ENCODE measurements around the gene VPS39.

The VPS39 gene

GRCh38 chr15:42155546-42156242 is 52.4 kb downstream of the VPS39 start:
- no peak for DNase-seq (ENCODE audit: low read depth)
- no peak overlapping the region for H3K4me3 ChIP-seq (replicated peaks; ENCODE audit: low read depth, low read length)
- TF ChIP-seq, protein P1, sequence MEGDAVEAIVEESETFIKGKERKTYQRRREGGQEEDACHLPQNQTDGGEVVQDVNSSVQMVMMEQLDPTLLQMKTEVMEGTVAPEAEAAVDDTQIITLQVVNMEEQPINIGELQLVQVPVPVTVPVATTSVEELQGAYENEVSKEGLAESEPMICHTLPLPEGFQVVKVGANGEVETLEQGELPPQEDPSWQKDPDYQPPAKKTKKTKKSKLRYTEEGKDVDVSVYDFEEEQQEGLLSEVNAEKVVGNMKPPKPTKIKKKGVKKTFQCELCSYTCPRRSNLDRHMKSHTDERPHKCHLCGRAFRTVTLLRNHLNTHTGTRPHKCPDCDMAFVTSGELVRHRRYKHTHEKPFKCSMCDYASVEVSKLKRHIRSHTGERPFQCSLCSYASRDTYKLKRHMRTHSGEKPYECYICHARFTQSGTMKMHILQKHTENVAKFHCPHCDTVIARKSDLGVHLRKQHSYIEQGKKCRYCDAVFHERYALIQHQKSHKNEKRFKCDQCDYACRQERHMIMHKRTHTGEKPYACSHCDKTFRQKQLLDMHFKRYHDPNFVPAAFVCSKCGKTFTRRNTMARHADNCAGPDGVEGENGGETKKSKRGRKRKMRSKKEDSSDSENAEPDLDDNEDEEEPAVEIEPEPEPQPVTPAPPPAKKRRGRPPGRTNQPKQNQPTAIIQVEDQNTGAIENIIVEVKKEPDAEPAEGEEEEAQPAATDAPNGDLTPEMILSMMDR (IDR thresholded peaks at IDR 0.05; ENCODE audit: low read length, missing control alignments) = no peak

- TF ChIP-seq, protein P1 (IDR thresholded peaks at IDR 0.05; ENCODE audit: low read length, missing control alignments) = no peak
- no peak for DNase-seq (ENCODE audit: low read depth)
- H3K4me3 ChIP-seq (replicated peaks; ENCODE audit: low read depth, low read length) = no peak overlapping the region
Measured at GRCh38 chr15:42154956-42155355, 53.1 kb downstream of the VPS39 start.

- no peak overlapping the region for H3K4me3 ChIP-seq (replicated peaks; ENCODE audit: low read depth, low read length)
- DNase-seq (ENCODE audit: low read depth) = no peak
- TF ChIP-seq, protein P1 (IDR thresholded peaks at IDR 0.05; ENCODE audit: low read length, missing control alignments) = no peak
Measured at GRCh38 chr15:42154212-42154941, 53.7 kb downstream of the VPS39 start.

- H3K4me3 ChIP-seq (replicated peaks; ENCODE audit: low read depth, low read length) = no peak overlapping the region
- no peak for DNase-seq (ENCODE audit: low read depth)
- TF ChIP-seq, protein P1 (IDR thresholded peaks at IDR 0.05; ENCODE audit: low read length, missing control alignments) = no peak
Measured at GRCh38 chr15:42153874-42154211, 54.3 kb downstream of the VPS39 start.

DNA sequence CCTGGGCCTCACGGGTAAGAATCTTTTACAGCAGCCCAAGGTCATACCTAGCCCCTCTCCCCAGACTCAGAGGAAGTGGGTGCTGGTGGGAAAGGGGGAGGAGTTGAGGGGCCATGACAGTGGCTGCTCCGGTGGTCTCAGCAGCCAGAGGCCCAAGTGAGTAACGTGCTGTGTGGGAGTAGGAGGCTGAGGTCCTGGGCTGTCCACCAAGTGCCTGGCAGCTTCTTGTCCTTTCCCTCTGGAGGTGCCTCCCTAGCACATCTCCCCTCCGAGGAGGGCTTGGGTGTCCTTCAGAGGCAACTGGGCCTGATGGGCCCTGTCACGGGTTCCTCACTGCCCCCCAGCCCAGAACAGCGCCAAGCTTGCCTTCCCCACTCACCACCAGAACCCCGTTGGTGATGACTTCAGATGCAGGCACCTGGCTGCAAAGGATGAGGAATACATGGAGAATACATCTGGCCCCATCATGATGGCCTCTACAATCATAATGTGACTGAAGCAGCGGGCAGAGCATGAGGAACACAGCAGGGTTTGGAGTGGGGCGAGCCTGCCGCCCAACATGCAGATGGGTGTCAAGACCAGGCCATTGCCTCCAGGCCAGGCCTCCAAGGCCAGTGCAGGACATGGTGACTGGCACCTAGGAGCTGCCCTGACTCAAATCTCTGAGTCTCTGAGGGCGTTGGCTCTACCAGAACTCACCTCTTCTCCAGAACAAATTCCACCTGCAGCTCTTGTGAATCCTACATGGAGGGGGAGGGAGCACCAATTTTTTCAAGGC is 55.0 kb downstream of the VPS39 start:
- TF ChIP-seq, protein P1 (IDR thresholded peaks at IDR 0.05; ENCODE audit: low read length, missing control alignments) = no peak

DNA sequence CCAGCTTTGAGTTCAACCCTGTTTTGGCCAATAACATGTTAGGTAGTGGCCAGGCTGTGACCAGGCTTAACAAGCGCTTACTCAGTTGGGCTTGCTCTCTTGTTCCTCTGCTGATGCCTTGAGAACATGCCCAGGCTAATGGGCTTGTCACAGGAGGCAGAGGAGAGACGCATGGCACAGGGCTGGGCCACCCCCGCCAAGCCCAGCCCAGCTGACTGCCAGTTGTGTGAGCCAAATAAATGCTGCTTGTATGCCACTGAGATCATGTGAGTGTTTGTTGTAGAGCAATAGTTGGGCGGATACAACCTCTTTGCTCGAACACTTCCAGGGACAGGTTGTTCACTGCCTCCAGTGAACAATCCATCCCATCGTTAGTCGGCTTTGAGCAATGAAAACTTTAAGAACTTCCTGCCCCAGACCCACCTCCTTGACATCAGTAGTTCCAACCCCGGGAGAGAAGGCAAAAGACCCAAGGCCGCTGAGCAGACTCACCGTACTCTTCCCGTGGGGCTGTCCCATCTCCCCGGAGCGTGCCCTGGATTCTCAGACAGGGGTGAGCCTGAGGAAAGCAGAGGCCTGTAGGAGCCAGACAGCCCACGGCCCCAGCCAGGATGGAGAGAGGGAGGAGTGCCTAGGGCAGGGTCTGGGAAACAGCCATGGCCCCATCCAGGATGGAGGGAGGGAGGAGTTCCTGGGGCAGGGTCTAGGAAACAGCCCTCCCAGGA is 55.7 kb downstream of the VPS39 start:
- no peak overlapping the region for H3K4me3 ChIP-seq (replicated peaks; ENCODE audit: low read depth, low read length)
- TF ChIP-seq, protein P1 (IDR thresholded peaks at IDR 0.05; ENCODE audit: low read length, missing control alignments) = no peak
- DNase-seq (ENCODE audit: low read depth) = no peak

More for the DNA sequence above, 55.0 kb downstream of the VPS39 start:
- H3K4me3 ChIP-seq (replicated peaks; ENCODE audit: low read depth, low read length) = no peak overlapping the region
- no peak for DNase-seq (ENCODE audit: low read depth)

Data from fibroblast of pulmonary artery (primary cell).